Thyroid gland (tissue), 4 donors: ENCODE data around the gene GNAT2.

ENCODE experiments used
- POLR2A ChIP-seq, 2 donors: fragments of 450-650 bp; IDR thresholded peaks; one replicate each; pipeline ENCODE4 v1.6.1; 2017; ENCODE audit warnings: antibody characterized with exemption in 2 of 2, mild to moderate bottlenecking in 2 of 2, moderate library complexity in 1 of 2
- TF ChIP-seq, protein P1 (sequence below), 6 experiments: fragments of 200-600 bp in 3 of 6; fragments of 450-650 bp in 3 of 6; sonication (generic) in 3 of 6; IDR thresholded peaks; one replicate each; pipeline ENCODE4 v1.5.1; 2016 to 2019; ENCODE audit warnings: antibody characterized with exemption in 6 of 6, mild to moderate bottlenecking in 2 of 6, inconsistent platforms in 1 of 6, moderate library complexity in 1 of 6

DNA sequence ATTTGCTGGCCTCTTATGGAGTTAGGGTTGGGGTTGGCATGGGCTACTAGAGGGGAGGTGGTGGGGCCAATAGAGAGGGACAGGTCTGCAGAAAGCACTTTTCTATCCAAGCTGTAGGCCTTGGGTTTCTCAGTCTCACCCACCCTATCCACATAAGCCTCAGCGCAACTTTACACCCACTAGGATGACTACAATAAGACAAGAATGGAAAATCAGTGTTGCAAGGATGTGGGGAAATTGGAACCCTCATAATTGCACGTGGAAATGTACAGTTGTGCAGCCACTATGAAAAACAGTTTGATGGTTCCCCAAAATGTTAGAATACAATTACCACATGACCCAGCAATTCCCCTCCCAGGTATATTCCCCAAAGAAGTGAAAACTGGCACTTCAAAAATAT lies 22.4 kb upstream of the GNAT2 start:
- TF ChIP-seq, protein P1, sequence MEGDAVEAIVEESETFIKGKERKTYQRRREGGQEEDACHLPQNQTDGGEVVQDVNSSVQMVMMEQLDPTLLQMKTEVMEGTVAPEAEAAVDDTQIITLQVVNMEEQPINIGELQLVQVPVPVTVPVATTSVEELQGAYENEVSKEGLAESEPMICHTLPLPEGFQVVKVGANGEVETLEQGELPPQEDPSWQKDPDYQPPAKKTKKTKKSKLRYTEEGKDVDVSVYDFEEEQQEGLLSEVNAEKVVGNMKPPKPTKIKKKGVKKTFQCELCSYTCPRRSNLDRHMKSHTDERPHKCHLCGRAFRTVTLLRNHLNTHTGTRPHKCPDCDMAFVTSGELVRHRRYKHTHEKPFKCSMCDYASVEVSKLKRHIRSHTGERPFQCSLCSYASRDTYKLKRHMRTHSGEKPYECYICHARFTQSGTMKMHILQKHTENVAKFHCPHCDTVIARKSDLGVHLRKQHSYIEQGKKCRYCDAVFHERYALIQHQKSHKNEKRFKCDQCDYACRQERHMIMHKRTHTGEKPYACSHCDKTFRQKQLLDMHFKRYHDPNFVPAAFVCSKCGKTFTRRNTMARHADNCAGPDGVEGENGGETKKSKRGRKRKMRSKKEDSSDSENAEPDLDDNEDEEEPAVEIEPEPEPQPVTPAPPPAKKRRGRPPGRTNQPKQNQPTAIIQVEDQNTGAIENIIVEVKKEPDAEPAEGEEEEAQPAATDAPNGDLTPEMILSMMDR (IDR thresholded peaks at IDR 0.05): no peak
- TF ChIP-seq POLR2A (IDR thresholded peaks at IDR 0.05): no peak
